Osteocyte (in vitro differentiated cells): ENCODE measurements around the gene PDE4B. TPM values are rescaled to one million over a fixed set of nuclear protein-coding genes. Genes with fewer than 3 reads are reported as not detected.

Experiments used
- DNase-seq: peaks from one replicate; pipeline ENCODE4 v3.0.0; 2021; ENCODE audit warnings: mixed read lengths; ENCODE audit not compliant: unreplicated experiment; ENCODE audit errors: extremely low spot score
- H3K27ac Mint-ChIP-seq: one replicate; pipeline ENCODE4 v1.8.0; 2021; ENCODE audit warnings: mild to moderate bottlenecking, mixed read lengths; ENCODE audit not compliant: unreplicated experiment
- H3K27me3 Mint-ChIP-seq: one replicate; pipeline ENCODE4 v1.8.0; 2021; ENCODE audit warnings: mixed read lengths; ENCODE audit not compliant: unreplicated experiment
- H3K36me3 Mint-ChIP-seq: one replicate; pipeline ENCODE4 v1.8.0; 2021; ENCODE audit warnings: mixed read lengths; ENCODE audit not compliant: unreplicated experiment
- H3K4me1 Mint-ChIP-seq: one replicate; pipeline ENCODE4 v1.8.0; 2021; ENCODE audit warnings: mixed read lengths; ENCODE audit not compliant: unreplicated experiment
- H3K4me3 Mint-ChIP-seq: one replicate; pipeline ENCODE4 v1.8.0; 2021; ENCODE audit warnings: mild to moderate bottlenecking, moderate library complexity, mixed read lengths; ENCODE audit not compliant: unreplicated experiment
- H3K9me3 Mint-ChIP-seq: one replicate; pipeline ENCODE4 v1.8.0; 2021; ENCODE audit warnings: mixed read lengths; ENCODE audit not compliant: unreplicated experiment
- CTCF ChIP-seq: fragments of 200-600 bp; sonication (generic); IDR thresholded peaks from 2 replicates; pipeline ENCODE4 v1.5.0; 2021; ENCODE audit warnings: antibody characterized with exemption, mild to moderate bottlenecking, moderate library complexity
- total RNA-seq: library from RNA; stranded (reverse); gene quantifications from 2 replicates; pipeline ENCODE4 v1.2.1, GENCODE V29; 2021

The PDE4B gene
- total RNA-seq, 1 donor from 2014 or later = 53.1 TPM

- no peaks in the 10 kb centered on the region for H3K36me3 Mint-ChIP-seq
- no peak for DNase-seq
These were observed 34.6 kb upstream of the PDE4B start for GRCh38 chr1:65758128-65758527.

GRCh38 chr1:65759516-65759915, 33.2 kb upstream of the PDE4B start:
- no peaks in the 10 kb centered on the region for H3K36me3 Mint-ChIP-seq
- no peak overlapping the region for H3K27ac Mint-ChIP-seq
- DNase-seq = no peak
- no peak for TF ChIP-seq CTCF
- H3K9me3 Mint-ChIP-seq = no peaks in the 10 kb centered on the region
- peaks cover 21% of the 10 kb centered on the region for H3K27me3 Mint-ChIP-seq
- no peak overlapping the region for H3K4me3 Mint-ChIP-seq
- H3K4me1 Mint-ChIP-seq = no peaks in the 10 kb centered on the region

More at GRCh38 chr1:65758128-65758527, 34.6 kb upstream of the PDE4B start:
- no peak overlapping the region for H3K4me3 Mint-ChIP-seq
- H3K4me1 Mint-ChIP-seq = no peaks in the 10 kb centered on the region
- no peaks in the 10 kb centered on the region for H3K9me3 Mint-ChIP-seq
- H3K27ac Mint-ChIP-seq = no peak overlapping the region
- TF ChIP-seq CTCF = no peak
- H3K27me3 Mint-ChIP-seq = peaks cover 28% of the 10 kb centered on the region

GRCh38 chr1:65762081-65762862, 30.4 kb upstream of the PDE4B start:
- Mint-ChIP-seq H3K36me3 (no peaks in the 10 kb centered on the region), H3K4me1 (no peaks in the 10 kb centered on the region), H3K27ac (no peak overlapping the region), H3K4me3 (no peak overlapping the region), H3K9me3 (peaks cover 5% of the 10 kb centered on the region), H3K27me3 (peaks cover 22% of the 10 kb centered on the region)
- no peak for DNase-seq
- no peak for TF ChIP-seq CTCF

GRCh38 chr1:65764052-65764451, 28.6 kb upstream of the PDE4B start:
- H3K9me3 Mint-ChIP-seq = peaks cover 6% of the 10 kb centered on the region
- H3K36me3 Mint-ChIP-seq = no peaks in the 10 kb centered on the region
- TF ChIP-seq CTCF = no peak
- no peak for DNase-seq
- no peak overlapping the region for H3K27ac Mint-ChIP-seq
- H3K4me3 Mint-ChIP-seq = no peak overlapping the region
- H3K27me3 Mint-ChIP-seq = peaks cover 22% of the 10 kb centered on the region
- H3K4me1 Mint-ChIP-seq = no peaks in the 10 kb centered on the region

GRCh38 chr1:65765631-65766030, 27.1 kb upstream of the PDE4B start:
- Mint-ChIP-seq H3K27me3 (peaks cover 19% of the 10 kb centered on the region), H3K4me3 (no peak overlapping the region)
- no peak for TF ChIP-seq CTCF

More at GRCh38 chr1:65765631-65766030, 27.1 kb upstream of the PDE4B start:
- Mint-ChIP-seq H3K27ac (no peak overlapping the region), H3K4me1 (peaks cover 3% of the 10 kb centered on the region), H3K36me3 (no peaks in the 10 kb centered on the region), H3K9me3 (peaks cover 17% of the 10 kb centered on the region)
- no peak for DNase-seq
